Measurements from ENCODE around the gene TCTN1. TPM values are rescaled to one million over a fixed set of nuclear protein-coding genes. Genes with fewer than 3 reads are reported as not detected.
"Not testable (repeated sequence)": the region's sequence is repeated elsewhere in the genome, so short reads cannot be mapped to it uniquely, and the experiment has no call there.

TCTN1 gene
- total RNA-seq, 1 experiment from 2014 or later = 40.0 TPM

- no peak for ATAC-seq
These were observed 45.2 kb upstream of the TCTN1 start for GRCh38 chr12:110568752-110569151.

GRCh38 chr12:110569838-110570237 lies 44.1 kb upstream of the TCTN1 start:
- H3K79me2 ChIP-seq (ENCODE audit: low read length) = peaks cover 84% of the 10 kb centered on the region
- DNase-seq; POLR2A ChIA-PET (ENCODE audit: unreplicated experiment); ATAC-seq; H3K9ac ChIP-seq (ENCODE audit: low read length); H3K27me3 ChIP-seq (ENCODE audit: low read length); H3K4me3 ChIP-seq (ENCODE audit: low read length); intact Hi-C loops (cut with micrococcal nuclease); H3K9me2 ChIP-seq (replicated peaks; ENCODE audit: low read length); H3K9me3 ChIP-seq (ENCODE audit: low read length); H2AFZ ChIP-seq (ENCODE audit: low read length); BruUV-seq (replicated peaks); CTCF ChIA-PET; H3F3A ChIP-seq (ENCODE audit: low read length, unreplicated experiment); H3K4me2 ChIP-seq (ENCODE audit: low read length); H3K27ac ChIP-seq (ENCODE audit: low read length): not testable (repeated sequence)
- peaks cover 14% of the 10 kb centered on the region for H4K20me1 ChIP-seq (ENCODE audit: low read length)
- peaks cover 26% of the 10 kb centered on the region for H3K36me3 ChIP-seq (ENCODE audit: low read depth, low read length)
- peaks cover 29% of the 10 kb centered on the region for H3K4me1 ChIP-seq (ENCODE audit: insufficient read depth, low read length)

More at GRCh38 chr12:110568752-110569151, 45.2 kb upstream of the TCTN1 start:
- Histone ChIP-seq H3F3A (ENCODE audit: low read length, unreplicated experiment) (peaks cover 9% of the 10 kb centered on the region), H3K9me2 (replicated peaks; ENCODE audit: low read length) (no peaks in the 10 kb centered on the region), H3K4me1 (ENCODE audit: insufficient read depth, low read length) (peaks cover 39% of the 10 kb centered on the region), H3K27ac (ENCODE audit: low read length) (no peak overlapping the region), H3K27me3 (ENCODE audit: low read length) (no peaks in the 10 kb centered on the region), H3K9ac (ENCODE audit: low read length) (no peak overlapping the region), H3K4me2 (ENCODE audit: low read length) (no peak overlapping the region), H3K79me2 (ENCODE audit: low read length) (peaks cover 84% of the 10 kb centered on the region), H3K9me3 (ENCODE audit: low read length) (peaks cover 8% of the 10 kb centered on the region), H4K20me1 (ENCODE audit: low read length) (peaks cover 21% of the 10 kb centered on the region), H3K36me3 (ENCODE audit: low read depth, low read length) (peaks cover 26% of the 10 kb centered on the region), H3K4me3 (ENCODE audit: low read length) (no peak overlapping the region), H2AFZ (ENCODE audit: low read length) (no peak overlapping the region)
- intact Hi-C loops (cut with micrococcal nuclease) = no loop called here
- ChIA-PET CTCF (no interaction called here), POLR2A (ENCODE audit: unreplicated experiment) (no interaction called here)
- TF ChIP-seq CTCF (conservative IDR thresholded peaks at IDR 0.05; ENCODE audit: low read depth, low read length) = no peak
- TF ChIP-seq EZH2 (IDR thresholded peaks at IDR 0.05; ENCODE audit: low read length, unreplicated experiment) = no peak
- no peak for TF ChIP-seq EZH2phosphoT487 (IDR thresholded peaks at IDR 0.05; ENCODE audit: borderline replicate concordance, low read length)
- no TSS peak for BruUV-seq (replicated peaks)
- DNase-seq = no peak

GRCh38 chr12:110570798-110571197 lies 43.1 kb upstream of the TCTN1 start:
- H3K27me3 ChIP-seq (ENCODE audit: low read length); DNase-seq; ATAC-seq; H2AFZ ChIP-seq (ENCODE audit: low read length); H3K9me3 ChIP-seq (ENCODE audit: low read length); H3K9me2 ChIP-seq (replicated peaks; ENCODE audit: low read length); CTCF ChIA-PET; H3K4me3 ChIP-seq (ENCODE audit: low read length); H3K4me2 ChIP-seq (ENCODE audit: low read length); intact Hi-C loops (cut with micrococcal nuclease); H3K27ac ChIP-seq (ENCODE audit: low read length); POLR2A ChIA-PET (ENCODE audit: unreplicated experiment); H3F3A ChIP-seq (ENCODE audit: low read length, unreplicated experiment); H3K9ac ChIP-seq (ENCODE audit: low read length); BruUV-seq (replicated peaks): not testable (repeated sequence)
- Histone ChIP-seq H3K4me1 (ENCODE audit: insufficient read depth, low read length) (peaks cover 28% of the 10 kb centered on the region), H3K79me2 (ENCODE audit: low read length) (peaks cover 85% of the 10 kb centered on the region), H4K20me1 (ENCODE audit: low read length) (peaks cover 16% of the 10 kb centered on the region; the same call in 1 of the 2 replicates), H3K36me3 (ENCODE audit: low read depth, low read length) (peaks cover 26% of the 10 kb centered on the region)

GRCh38 chr12:110574044-110574443 lies 39.9 kb upstream of the TCTN1 start:
- H2AFZ ChIP-seq (ENCODE audit: low read length) = no peak overlapping the region
- ATAC-seq (no peak), DNase-seq (no peak)
- peaks cover 82% of the 10 kb centered on the region for H3K79me2 ChIP-seq (ENCODE audit: low read length)
- H3F3A ChIP-seq (ENCODE audit: low read length, unreplicated experiment) = peaks cover 17% of the 10 kb centered on the region
- intact Hi-C loops (cut with micrococcal nuclease) = no loop called here
- H4K20me1 ChIP-seq (ENCODE audit: low read length) = 0 out of 2 replicates have a peak, but pooled peaks cover 10% of the 10 kb centered on the region
- POLR2A ChIA-PET (ENCODE audit: unreplicated experiment) = interaction anchor here (0.5 kb wide), 1 partner anchor 130 kb away, joined by 27 read pairs; no protein-coding TSS in a partner anchor
- TF ChIP-seq CTCF (conservative IDR thresholded peaks at IDR 0.05; ENCODE audit: low read depth, low read length) (no peak), EZH2 (IDR thresholded peaks at IDR 0.05; ENCODE audit: low read length, unreplicated experiment) (no peak), EZH2phosphoT487 (IDR thresholded peaks at IDR 0.05; ENCODE audit: borderline replicate concordance, low read length) (no peak)
- H3K9me2 ChIP-seq (replicated peaks; ENCODE audit: low read length) = no peaks in the 10 kb centered on the region
- no peak overlapping the region for H3K4me2 ChIP-seq (ENCODE audit: low read length)
- no peak overlapping the region for H3K27ac ChIP-seq (ENCODE audit: low read length)
- BruUV-seq (replicated peaks) = no TSS peak
- no peak overlapping the region for H3K4me3 ChIP-seq (ENCODE audit: low read length)
- peaks cover 8% of the 10 kb centered on the region for H3K9me3 ChIP-seq (ENCODE audit: low read length)
- no peak overlapping the region for H3K9ac ChIP-seq (ENCODE audit: low read length)
- H3K4me1 ChIP-seq (ENCODE audit: insufficient read depth, low read length) = peaks cover 35% of the 10 kb centered on the region
- no peaks in the 10 kb centered on the region for H3K27me3 ChIP-seq (ENCODE audit: low read length)
- peaks cover 25% of the 10 kb centered on the region for H3K36me3 ChIP-seq (ENCODE audit: low read depth, low read length)
- CTCF ChIA-PET = no interaction called here

GRCh38 chr12:110574717-110575230 lies 39.2 kb upstream of the TCTN1 start:
- H3K27ac ChIP-seq (ENCODE audit: low read length); H3K4me3 ChIP-seq (ENCODE audit: low read length); CTCF ChIA-PET; BruUV-seq (replicated peaks); H3K27me3 ChIP-seq (ENCODE audit: low read length); intact Hi-C loops (cut with micrococcal nuclease); H3K9me2 ChIP-seq (replicated peaks; ENCODE audit: low read length); H3K9ac ChIP-seq (ENCODE audit: low read length); H4K20me1 ChIP-seq (ENCODE audit: low read length); H2AFZ ChIP-seq (ENCODE audit: low read length); ATAC-seq; H3K9me3 ChIP-seq (ENCODE audit: low read length); DNase-seq: not testable (repeated sequence)
- 0 out of 2 replicates have a peak overlapping the region, but pooled peaks have one; percentile 4 for H3K4me2 ChIP-seq (ENCODE audit: low read length)
- H3F3A ChIP-seq (ENCODE audit: low read length, unreplicated experiment) = peaks cover 21% of the 10 kb centered on the region
- POLR2A ChIA-PET (ENCODE audit: unreplicated experiment) = interaction anchor here (0.5 kb wide), 1 partner anchor 129 kb away, joined by 27 read pairs; no protein-coding TSS in a partner anchor
- H3K36me3 ChIP-seq (ENCODE audit: low read depth, low read length) = peaks cover 20% of the 10 kb centered on the region
- peaks cover 82% of the 10 kb centered on the region for H3K79me2 ChIP-seq (ENCODE audit: low read length)
- peaks cover 41% of the 10 kb centered on the region for H3K4me1 ChIP-seq (ENCODE audit: insufficient read depth, low read length)
